ENCODE measurements around the gene GAL3ST2.

DNA sequence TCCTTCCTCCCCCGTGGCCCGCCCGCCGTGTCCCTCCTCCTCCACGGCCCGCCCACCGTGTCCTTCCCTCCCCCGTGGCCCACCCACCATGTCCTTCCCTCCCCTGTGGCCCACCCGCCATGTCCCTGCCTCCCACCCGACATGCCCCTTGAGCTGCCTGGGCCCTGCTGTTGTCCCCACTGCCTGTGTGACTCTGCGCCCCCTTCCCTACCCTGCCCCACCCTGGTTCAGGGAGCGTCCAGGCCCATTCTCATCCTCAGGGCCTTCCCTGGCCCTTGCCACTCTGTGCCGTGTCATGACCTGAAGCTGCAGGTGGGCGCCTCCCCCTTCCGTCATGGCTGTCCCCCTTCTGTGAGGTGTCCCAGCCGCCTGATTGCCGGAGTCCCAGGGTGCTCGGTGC, 21.5 kb upstream of the GAL3ST2 start:
- TF ChIP-seq, protein P1, sequence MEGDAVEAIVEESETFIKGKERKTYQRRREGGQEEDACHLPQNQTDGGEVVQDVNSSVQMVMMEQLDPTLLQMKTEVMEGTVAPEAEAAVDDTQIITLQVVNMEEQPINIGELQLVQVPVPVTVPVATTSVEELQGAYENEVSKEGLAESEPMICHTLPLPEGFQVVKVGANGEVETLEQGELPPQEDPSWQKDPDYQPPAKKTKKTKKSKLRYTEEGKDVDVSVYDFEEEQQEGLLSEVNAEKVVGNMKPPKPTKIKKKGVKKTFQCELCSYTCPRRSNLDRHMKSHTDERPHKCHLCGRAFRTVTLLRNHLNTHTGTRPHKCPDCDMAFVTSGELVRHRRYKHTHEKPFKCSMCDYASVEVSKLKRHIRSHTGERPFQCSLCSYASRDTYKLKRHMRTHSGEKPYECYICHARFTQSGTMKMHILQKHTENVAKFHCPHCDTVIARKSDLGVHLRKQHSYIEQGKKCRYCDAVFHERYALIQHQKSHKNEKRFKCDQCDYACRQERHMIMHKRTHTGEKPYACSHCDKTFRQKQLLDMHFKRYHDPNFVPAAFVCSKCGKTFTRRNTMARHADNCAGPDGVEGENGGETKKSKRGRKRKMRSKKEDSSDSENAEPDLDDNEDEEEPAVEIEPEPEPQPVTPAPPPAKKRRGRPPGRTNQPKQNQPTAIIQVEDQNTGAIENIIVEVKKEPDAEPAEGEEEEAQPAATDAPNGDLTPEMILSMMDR (IDR thresholded peaks at IDR 0.05; ENCODE audit: low read length): no peak
- no peak for TF ChIP-seq EZH2 (optimal IDR thresholded peaks at IDR 0.05; ENCODE audit: low read depth, low read length)
